ENCODE data around the gene ITGA5. TPM values are rescaled to one million over a fixed set of nuclear protein-coding genes. Genes with fewer than 3 reads are reported as not detected.

The ITGA5 gene
- total RNA-seq, 1 donor from 2014 or later: 152 TPM

DNA sequence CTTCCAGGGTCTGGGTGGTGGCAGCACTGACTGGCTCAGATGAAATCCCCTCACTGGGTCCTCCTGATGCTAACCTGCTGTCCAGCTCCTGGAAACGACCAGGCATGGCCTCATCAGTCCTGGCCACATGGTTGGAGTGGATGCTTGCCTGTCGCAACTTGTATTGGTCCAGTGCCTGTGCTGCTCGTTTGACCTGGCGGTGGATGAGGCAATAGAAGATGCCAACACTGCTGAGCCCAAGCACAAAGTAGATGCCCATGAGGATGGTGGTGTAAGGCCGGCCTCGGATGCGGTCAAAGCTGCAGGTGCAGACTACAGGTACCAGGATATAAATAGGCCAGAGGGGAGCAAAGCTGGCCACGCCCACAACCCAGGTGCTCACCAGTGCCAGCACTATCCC, 56.0 kb downstream of the ITGA5 start:
- Mint-ChIP-seq H3K36me3 (ENCODE audit: low read depth) (no peaks in the 10 kb centered on the region), H3K27ac (ENCODE audit: unreplicated experiment) (no peak overlapping the region), H3K4me1 (ENCODE audit: low read depth) (peaks cover 3% of the 10 kb centered on the region), H3K27me3 (ENCODE audit: low read depth) (no peaks in the 10 kb centered on the region), H3K9me3 (ENCODE audit: low read depth) (no peaks in the 10 kb centered on the region), H3K4me3 (ENCODE audit: unreplicated experiment) (no peak overlapping the region)
- DNase-seq (ENCODE audit: low spot score): no peak
- TF ChIP-seq CTCF (IDR thresholded peaks at IDR 0.05): no peak

- no peaks in the 10 kb centered on the region for H3K36me3 Mint-ChIP-seq (ENCODE audit: low read depth)
- H3K4me1 Mint-ChIP-seq (ENCODE audit: low read depth): peaks cover 4% of the 10 kb centered on the region
- no peak for DNase-seq (ENCODE audit: low spot score)
- no peak overlapping the region for H3K27ac Mint-ChIP-seq (ENCODE audit: unreplicated experiment)
- no peak overlapping the region for H3K4me3 Mint-ChIP-seq (ENCODE audit: unreplicated experiment)
- H3K9me3 Mint-ChIP-seq (ENCODE audit: low read depth): no peaks in the 10 kb centered on the region
- no peaks in the 10 kb centered on the region for H3K27me3 Mint-ChIP-seq (ENCODE audit: low read depth)
- peak; percentile 94 for TF ChIP-seq CTCF (IDR thresholded peaks at IDR 0.05)
These were observed 58.2 kb downstream of the ITGA5 start for GRCh38 chr12:54360717-54361456.

- H3K27ac Mint-ChIP-seq (ENCODE audit: unreplicated experiment): no peak overlapping the region
- H3K27me3 Mint-ChIP-seq (ENCODE audit: low read depth): no peaks in the 10 kb centered on the region
- H3K9me3 Mint-ChIP-seq (ENCODE audit: low read depth): no peaks in the 10 kb centered on the region
- H3K4me3 Mint-ChIP-seq (ENCODE audit: unreplicated experiment): no peak overlapping the region
- peaks cover 6% of the 10 kb centered on the region for H3K4me1 Mint-ChIP-seq (ENCODE audit: low read depth)
- DNase-seq (ENCODE audit: low spot score): no peak
- no peaks in the 10 kb centered on the region for H3K36me3 Mint-ChIP-seq (ENCODE audit: low read depth)
- TF ChIP-seq CTCF (IDR thresholded peaks at IDR 0.05): no peak
These were observed 59.2 kb downstream of the ITGA5 start for GRCh38 chr12:54359762-54360351.

- Mint-ChIP-seq H3K36me3 (ENCODE audit: low read depth) (no peaks in the 10 kb centered on the region), H3K4me1 (ENCODE audit: low read depth) (peaks cover 7% of the 10 kb centered on the region), H3K27ac (ENCODE audit: unreplicated experiment) (no peak overlapping the region), H3K9me3 (ENCODE audit: low read depth) (no peaks in the 10 kb centered on the region), H3K27me3 (ENCODE audit: low read depth) (no peaks in the 10 kb centered on the region), H3K4me3 (ENCODE audit: unreplicated experiment) (no peak overlapping the region)
- TF ChIP-seq CTCF (IDR thresholded peaks at IDR 0.05): no peak
- peak; percentile 97 for DNase-seq (ENCODE audit: low spot score)
These were observed 59.9 kb downstream of the ITGA5 start for GRCh38 chr12:54358945-54359761.

DNA sequence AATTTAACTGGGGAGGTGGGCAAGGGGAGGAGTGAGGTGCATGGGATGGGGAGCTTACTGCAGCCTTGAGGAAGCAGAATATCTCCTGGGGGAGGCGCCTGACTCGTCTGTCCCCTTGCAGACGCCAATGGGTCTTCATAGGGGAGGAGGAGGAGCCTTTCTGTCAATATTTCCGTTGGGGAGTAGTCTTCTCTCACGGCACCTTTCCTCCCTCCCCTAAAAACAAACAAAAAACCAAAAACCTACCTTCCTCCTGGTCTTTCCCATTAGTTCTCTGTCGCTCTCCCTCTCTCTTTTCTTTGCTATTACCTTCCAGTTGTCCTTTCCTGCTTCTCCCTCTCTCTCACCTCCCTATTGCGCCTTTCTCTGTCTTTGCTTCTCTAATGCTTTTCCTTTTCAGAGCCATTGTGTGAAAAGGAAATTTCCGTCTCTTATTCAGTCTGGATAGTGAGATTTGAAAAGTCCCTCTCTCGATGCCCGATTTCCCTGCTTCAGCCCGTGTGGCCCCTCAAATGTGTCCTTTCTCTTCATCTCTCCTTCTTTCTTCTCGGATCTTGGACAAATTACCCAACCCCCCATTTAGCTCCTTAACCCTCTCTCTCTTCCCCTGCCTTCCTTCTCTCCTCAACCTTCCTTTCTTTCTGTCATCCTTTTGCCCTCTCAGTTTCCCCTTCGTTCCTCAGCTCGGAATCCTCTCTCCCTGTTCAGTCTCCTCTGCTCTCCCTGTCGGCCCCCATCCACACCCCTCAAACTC, 60.7 kb downstream of the ITGA5 start:
- Mint-ChIP-seq H3K36me3 (ENCODE audit: low read depth) (no peaks in the 10 kb centered on the region), H3K4me1 (ENCODE audit: low read depth) (peaks cover 7% of the 10 kb centered on the region), H3K27me3 (ENCODE audit: low read depth) (no peaks in the 10 kb centered on the region), H3K9me3 (ENCODE audit: low read depth) (no peaks in the 10 kb centered on the region), H3K27ac (ENCODE audit: unreplicated experiment) (no peak overlapping the region), H3K4me3 (ENCODE audit: unreplicated experiment) (no peak overlapping the region)
- no peak for TF ChIP-seq CTCF (IDR thresholded peaks at IDR 0.05)
- DNase-seq (ENCODE audit: low spot score): no peak

Data from chondrocyte (in vitro differentiated cells).